NCI-H187 (cell line): Measurements from ENCODE around the gene PLEKHG1.

Experiments used
- DNase-seq, 2 experiments: peaks; one replicate each; lab custom pipeline; 2025; lab: John Stamatoyannopoulos, UW

The PLEKHG1 gene

GRCh38 chr6:150589852-150590251 lies 9.8 kb upstream of the PLEKHG1 start:
- no peak for DNase-seq

- DNase-seq: no peak
Observed at GRCh38 chr6:150590446-150590845, 9.2 kb upstream of the PLEKHG1 start.

- no peak for DNase-seq
Observed at GRCh38 chr6:150592377-150592995, 7.2 kb upstream of the PLEKHG1 start.

- no peak for DNase-seq
Observed at GRCh38 chr6:150593119-150593518, 6.6 kb upstream of the PLEKHG1 start.

GRCh38 chr6:150596439-150596838 lies 3.2 kb upstream of the PLEKHG1 start:
- DNase-seq: no peak

- no peak for DNase-seq
Observed at GRCh38 chr6:150598401-150598800, 1.3 kb upstream of the PLEKHG1 start.

GRCh38 chr6:150598858-150599198 lies 857 bp upstream of the PLEKHG1 start:
- no peak for DNase-seq

GRCh38 chr6:150600010-150600300 lies 270 bp downstream of the PLEKHG1 start:
- no peak for DNase-seq

- peak; percentile 29 to 65 for DNase-seq
Observed at GRCh38 chr6:150600301-150601017, 774 bp downstream of the PLEKHG1 start.

GRCh38 chr6:150601439-150601838 lies 1.8 kb downstream of the PLEKHG1 start:
- no peak for DNase-seq

GRCh38 chr6:150603176-150603575 lies 3.5 kb downstream of the PLEKHG1 start:
- no peak for DNase-seq

- no peak for DNase-seq
Observed at GRCh38 chr6:150604467-150604866, 4.8 kb downstream of the PLEKHG1 start.

GRCh38 chr6:150605333-150605732 lies 5.6 kb downstream of the PLEKHG1 start:
- DNase-seq: no peak

GRCh38 chr6:150606168-150606591 lies 6.5 kb downstream of the PLEKHG1 start:
- DNase-seq: no peak

GRCh38 chr6:150606647-150607328 lies 7.1 kb downstream of the PLEKHG1 start:
- no peak for DNase-seq

GRCh38 chr6:150607329-150607650 lies 7.6 kb downstream of the PLEKHG1 start:
- no peak for DNase-seq

- no peak for DNase-seq
Observed at GRCh38 chr6:150610584-150610983, 10.9 kb downstream of the PLEKHG1 start.

GRCh38 chr6:150613269-150613668 lies 13.6 kb downstream of the PLEKHG1 start:
- no peak for DNase-seq

- DNase-seq: no peak
Observed at GRCh38 chr6:150615967-150616366, 16.3 kb downstream of the PLEKHG1 start.

GRCh38 chr6:150616586-150616985 lies 16.9 kb downstream of the PLEKHG1 start:
- no peak for DNase-seq

- no peak for DNase-seq
Observed at GRCh38 chr6:150617062-150617461, 17.4 kb downstream of the PLEKHG1 start.

GRCh38 chr6:150617496-150618460 lies 18.1 kb downstream of the PLEKHG1 start:
- DNase-seq: no peak

- DNase-seq: no peak
Observed at GRCh38 chr6:150619275-150619674, 19.6 kb downstream of the PLEKHG1 start.
